Breast epithelium (tissue), 3 donors: ENCODE measurements around the gene CFH.

ENCODE experiments used
- POLR2A ChIP-seq: fragments of 450-650 bp; IDR thresholded peaks from one replicate; pipeline ENCODE4 v1.6.1; 2016; ENCODE audit warnings: antibody characterized with exemption, mild to moderate bottlenecking, moderate library complexity
- POLR2AphosphoS5 ChIP-seq, 3 donors: sonication (generic); formaldehyde crosslinking; IDR thresholded peaks; one replicate each; pipeline ENCODE4 v1.6.1; 2017; ENCODE audit warnings: antibody characterized with exemption in 3 of 3
- TF ChIP-seq, protein P1 (sequence below), 3 donors: fragments of 450-650 bp; IDR thresholded peaks; one replicate each; pipeline ENCODE4 v1.5.1; 2016 to 2017; ENCODE audit warnings: antibody characterized with exemption in 3 of 3, mild to moderate bottlenecking in 3 of 3, moderate library complexity in 3 of 3

DNA sequence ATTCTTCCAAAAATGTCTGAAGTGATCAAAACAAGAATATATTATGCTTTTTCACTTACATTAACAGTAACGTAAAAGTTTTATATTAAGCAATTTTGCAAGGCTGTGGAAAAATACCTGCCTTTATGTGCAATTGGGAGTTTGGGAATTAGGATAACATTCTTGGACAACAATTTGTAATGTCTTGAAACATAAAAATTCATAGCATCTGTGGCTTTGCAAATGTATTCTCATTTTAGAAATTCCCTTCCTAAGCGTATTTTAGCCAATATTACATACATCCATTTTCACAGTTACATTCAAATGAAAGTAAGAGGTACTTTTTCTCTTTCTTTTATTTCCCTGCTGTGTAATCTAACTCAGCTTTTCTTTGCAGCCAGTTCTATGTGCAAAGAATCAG, 13.4 kb upstream of the CFH start:
- TF ChIP-seq, protein P1, sequence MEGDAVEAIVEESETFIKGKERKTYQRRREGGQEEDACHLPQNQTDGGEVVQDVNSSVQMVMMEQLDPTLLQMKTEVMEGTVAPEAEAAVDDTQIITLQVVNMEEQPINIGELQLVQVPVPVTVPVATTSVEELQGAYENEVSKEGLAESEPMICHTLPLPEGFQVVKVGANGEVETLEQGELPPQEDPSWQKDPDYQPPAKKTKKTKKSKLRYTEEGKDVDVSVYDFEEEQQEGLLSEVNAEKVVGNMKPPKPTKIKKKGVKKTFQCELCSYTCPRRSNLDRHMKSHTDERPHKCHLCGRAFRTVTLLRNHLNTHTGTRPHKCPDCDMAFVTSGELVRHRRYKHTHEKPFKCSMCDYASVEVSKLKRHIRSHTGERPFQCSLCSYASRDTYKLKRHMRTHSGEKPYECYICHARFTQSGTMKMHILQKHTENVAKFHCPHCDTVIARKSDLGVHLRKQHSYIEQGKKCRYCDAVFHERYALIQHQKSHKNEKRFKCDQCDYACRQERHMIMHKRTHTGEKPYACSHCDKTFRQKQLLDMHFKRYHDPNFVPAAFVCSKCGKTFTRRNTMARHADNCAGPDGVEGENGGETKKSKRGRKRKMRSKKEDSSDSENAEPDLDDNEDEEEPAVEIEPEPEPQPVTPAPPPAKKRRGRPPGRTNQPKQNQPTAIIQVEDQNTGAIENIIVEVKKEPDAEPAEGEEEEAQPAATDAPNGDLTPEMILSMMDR (IDR thresholded peaks at IDR 0.05), result no peak
- TF ChIP-seq POLR2AphosphoS5 (IDR thresholded peaks at IDR 0.05), result no peak
- TF ChIP-seq POLR2A, result no peak
